Loucy (cell line): ENCODE data around the gene RFXAP.

ENCODE experiments used
- H2AFZ ChIP-seq: fragments of 200-600 bp; sonication (generic); 2 replicates; pipeline ENCODE4 v1.6.0; 2016; ENCODE audit warnings: antibody characterized with exemption, mild to moderate bottlenecking, low read length, moderate library complexity
- H3F3A ChIP-seq: fragments of 200-600 bp; 2 replicates; pipeline ENCODE4 v1.6.0; 2016; ENCODE audit warnings: antibody characterized with exemption, low read depth, mild to moderate bottlenecking
- H3K27me3 ChIP-seq: fragments of 200-600 bp; sonication (generic); 2 replicates; pipeline ENCODE4 v1.6.1; 2014; ENCODE audit warnings: low read length, mild to moderate bottlenecking; ENCODE audit not compliant: insufficient read depth, poor library complexity, severe bottlenecking
- H3K36me3 ChIP-seq: fragments of 200-600 bp; sonication (generic); 2 replicates; pipeline ENCODE4 v1.6.1; 2016; ENCODE audit warnings: low read length; ENCODE audit not compliant: insufficient read depth
- H3K4me1 ChIP-seq: fragments of 200-600 bp; sonication (generic); 2 replicates; pipeline ENCODE4 v1.5.1; 2014; ENCODE audit warnings: low read length, mild to moderate bottlenecking; ENCODE audit not compliant: insufficient read depth, poor library complexity, severe bottlenecking
- H3K4me2 ChIP-seq: fragments of 200-600 bp; sonication (generic); 2 replicates; pipeline ENCODE4 v1.6.0; 2014; ENCODE audit warnings: antibody characterized with exemption, low read length, low read depth, mild to moderate bottlenecking; ENCODE audit not compliant: poor library complexity, severe bottlenecking
- H3K4me3 ChIP-seq: fragments of 200-600 bp; sonication (generic); 2 replicates; pipeline ENCODE4 v1.5.1; 2014; ENCODE audit warnings: low read length, mild to moderate bottlenecking, mixed read lengths; ENCODE audit not compliant: poor library complexity, severe bottlenecking
- H3K79me2 ChIP-seq: fragments of 200-600 bp; sonication (generic); 2 replicates; pipeline ENCODE4 v1.6.1; 2014; ENCODE audit warnings: low read length; ENCODE audit not compliant: insufficient read depth
- H3K9ac ChIP-seq: fragments of 200-600 bp; sonication (generic); 2 replicates; pipeline ENCODE4 v1.6.0; 2014; ENCODE audit warnings: mild to moderate bottlenecking, low read depth, low read length, moderate library complexity; ENCODE audit not compliant: poor library complexity, severe bottlenecking
- H3K9me2 ChIP-seq: fragments of 200-600 bp; sonication (generic); replicated peaks from 2 replicates; pipeline ENCODE4 v1.6.1; 2016; ENCODE audit warnings: low read depth, low read length, mixed read lengths
- H3K9me3 ChIP-seq: fragments of 200-600 bp; sonication (generic); 2 replicates; pipeline ENCODE4 v1.6.1; 2014; ENCODE audit warnings: mild to moderate bottlenecking, antibody characterized with exemption, low read length, low read depth; ENCODE audit not compliant: insufficient read depth
- H4K20me1 ChIP-seq: fragments of 200-600 bp; sonication (generic); 2 replicates; pipeline ENCODE4 v1.6.0; 2014; ENCODE audit warnings: antibody characterized with exemption, low read length, mild to moderate bottlenecking; ENCODE audit not compliant: insufficient read depth, poor library complexity, severe bottlenecking
- CTCF ChIP-seq: fragments of 200-600 bp; sonication (generic); conservative IDR thresholded peaks from 2 replicates; pipeline ENCODE4 v1.5.1; 2014; ENCODE audit warnings: mild to moderate bottlenecking, antibody characterized with exemption, low read length
- EZH2phosphoT487 ChIP-seq: fragments of 200-600 bp; IDR thresholded peaks from 2 replicates; pipeline ENCODE4 v1.6.1; 2018; ENCODE audit warnings: antibody characterized with exemption, mild to moderate bottlenecking, moderate library complexity, borderline replicate concordance

The RFXAP gene

GRCh38 chr13:36794706-36795105 is 24.3 kb upstream of the RFXAP start:
- H3K9ac ChIP-seq: no peak overlapping the region
- H3K36me3 ChIP-seq: no peaks in the 10 kb centered on the region
- no peaks in the 10 kb centered on the region for H3K79me2 ChIP-seq
- H3K9me2 ChIP-seq: no peaks in the 10 kb centered on the region
- H3F3A ChIP-seq: no peaks in the 10 kb centered on the region
- no peaks in the 10 kb centered on the region for H3K9me3 ChIP-seq
- H3K4me3 ChIP-seq: no peak overlapping the region
- H3K4me1 ChIP-seq: no peaks in the 10 kb centered on the region
- H4K20me1 ChIP-seq: no peaks in the 10 kb centered on the region
- no peaks in the 10 kb centered on the region for H3K27me3 ChIP-seq
- no peak overlapping the region for H3K4me2 ChIP-seq
- no peak overlapping the region for H2AFZ ChIP-seq
- no peak for TF ChIP-seq CTCF
- no peak for TF ChIP-seq EZH2phosphoT487

GRCh38 chr13:36795463-36795862 is 23.6 kb upstream of the RFXAP start:
- Histone ChIP-seq H3K4me3 (no peak overlapping the region), H3K27me3 (no peaks in the 10 kb centered on the region), H3K4me1 (no peaks in the 10 kb centered on the region), H3K79me2 (no peaks in the 10 kb centered on the region), H2AFZ (no peak overlapping the region), H3K9me3 (no peaks in the 10 kb centered on the region), H3K9ac (no peak overlapping the region), H4K20me1 (no peaks in the 10 kb centered on the region), H3F3A (no peaks in the 10 kb centered on the region), H3K9me2 (no peaks in the 10 kb centered on the region), H3K4me2 (no peak overlapping the region), H3K36me3 (no peaks in the 10 kb centered on the region)
- TF ChIP-seq CTCF: no peak
- no peak for TF ChIP-seq EZH2phosphoT487

- no peak for TF ChIP-seq CTCF
- TF ChIP-seq EZH2phosphoT487: no peak
- H2AFZ ChIP-seq: no peak overlapping the region
- H3K4me3 ChIP-seq: no peak overlapping the region
- H4K20me1 ChIP-seq: no peaks in the 10 kb centered on the region
- no peaks in the 10 kb centered on the region for H3K79me2 ChIP-seq
- no peaks in the 10 kb centered on the region for H3K27me3 ChIP-seq
- no peaks in the 10 kb centered on the region for H3K9me3 ChIP-seq
- no peak overlapping the region for H3K4me2 ChIP-seq
- H3K4me1 ChIP-seq: no peaks in the 10 kb centered on the region
- H3F3A ChIP-seq: no peaks in the 10 kb centered on the region
- no peaks in the 10 kb centered on the region for H3K36me3 ChIP-seq
- H3K9ac ChIP-seq: no peak overlapping the region
- H3K9me2 ChIP-seq: no peaks in the 10 kb centered on the region
Measured at GRCh38 chr13:36796052-36796451, 23.0 kb upstream of the RFXAP start.
